GM18505 (cell line): ENCODE data around the gene CREBBP.
"Not testable (repeated sequence)": the region's sequence is repeated elsewhere in the genome, so short reads cannot be mapped to it uniquely, and the experiment has no call there.

ENCODE experiments used
- ATAC-seq: cut with Tn5 transposase; IDR thresholded peaks from one replicate; pipeline ENCODE4 v1.9.1; 2021; ENCODE audit not compliant: unreplicated experiment
- POLR2A ChIP-seq: IDR thresholded peaks from 4 replicates; pipeline ENCODE4 v1.6.1; 2011; ENCODE audit warnings: borderline replicate concordance; ENCODE audit not compliant: insufficient read depth, insufficient read length; ENCODE audit errors: extremely low read depth

The CREBBP gene

DNA sequence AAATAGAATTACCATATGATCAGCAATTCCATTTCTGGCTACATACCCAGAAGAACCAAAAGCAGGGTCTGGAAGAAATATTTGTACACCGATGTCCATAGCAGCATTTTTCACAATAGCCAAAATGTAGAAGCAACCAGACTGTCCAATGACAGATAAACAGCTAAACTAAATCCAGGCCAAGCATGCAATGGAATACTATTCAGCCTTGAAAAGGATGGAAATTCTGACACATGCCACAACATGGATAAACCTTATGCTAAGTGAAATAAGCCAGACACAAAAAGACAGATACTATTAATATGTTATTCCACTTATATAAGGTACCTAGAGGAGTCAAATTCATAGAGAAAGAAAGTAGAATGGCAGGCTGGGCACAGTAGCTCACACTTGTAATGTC lies 25.9 kb upstream of the CREBBP start:
- ATAC-seq = no peak
- no peak for TF ChIP-seq POLR2A

DNA sequence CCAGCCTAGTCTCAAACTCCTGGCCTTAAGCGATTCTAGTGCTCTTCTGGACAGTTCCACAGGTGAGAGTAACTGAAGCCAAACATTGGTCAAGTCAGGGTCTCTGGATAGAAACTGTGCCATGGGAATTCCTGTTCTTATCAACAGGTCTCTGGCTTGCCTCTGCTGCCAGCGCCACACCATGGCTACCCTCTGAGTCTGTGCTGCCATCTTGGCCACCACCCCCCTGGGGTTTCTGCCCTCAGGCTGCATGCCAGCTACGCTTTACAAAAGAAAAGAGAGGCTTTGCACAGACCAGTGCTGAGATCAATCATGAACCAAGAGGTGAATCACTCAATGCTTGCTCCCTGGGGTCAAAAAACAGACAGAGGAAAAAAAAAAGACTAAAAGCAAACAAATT lies 24.4 kb upstream of the CREBBP start:
- TF ChIP-seq POLR2A = no peak
- no peak for ATAC-seq

DNA sequence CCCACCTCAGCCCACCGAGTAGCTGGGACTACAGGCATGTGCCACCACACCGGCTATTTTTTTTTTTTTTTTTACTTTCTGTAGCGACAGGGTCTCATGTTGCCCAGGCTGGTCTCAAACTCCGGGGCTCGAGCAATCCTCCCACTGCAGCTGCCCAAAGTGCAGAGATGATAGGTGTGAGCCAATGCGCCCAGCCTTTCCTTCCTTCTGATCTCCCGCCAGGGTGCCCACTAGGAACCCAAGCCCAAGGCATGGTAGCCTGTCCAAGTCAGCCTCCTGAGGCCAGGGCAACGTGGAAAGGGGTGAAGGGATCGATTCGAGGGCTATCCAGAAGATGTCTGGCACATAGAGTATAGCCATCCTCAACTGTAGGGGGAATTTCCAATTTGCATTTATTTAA lies 9.6 kb upstream of the CREBBP start:
- no peak for ATAC-seq
- TF ChIP-seq POLR2A = no peak

DNA sequence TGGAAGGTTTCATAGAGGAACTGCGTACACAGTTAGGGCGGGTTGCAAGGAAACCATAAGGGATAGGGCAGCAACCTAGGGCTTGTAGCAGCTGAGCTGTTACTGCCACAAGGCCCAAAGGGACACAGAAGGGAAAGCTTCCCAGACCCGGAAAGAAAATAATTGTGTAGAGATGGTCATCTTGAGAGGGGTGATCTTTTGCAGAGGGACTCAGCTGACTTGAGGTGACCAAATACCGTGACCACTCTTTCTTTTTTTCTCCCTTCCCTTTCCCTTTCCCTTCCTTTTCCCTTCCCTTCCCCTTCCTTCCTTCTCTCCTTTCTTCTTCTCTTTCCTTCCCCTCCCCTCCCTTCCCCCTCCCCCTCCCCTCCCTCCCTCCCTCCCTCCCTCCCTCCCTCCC lies 8.5 kb upstream of the CREBBP start:
- no peak for ATAC-seq
- TF ChIP-seq POLR2A = no peak

DNA sequence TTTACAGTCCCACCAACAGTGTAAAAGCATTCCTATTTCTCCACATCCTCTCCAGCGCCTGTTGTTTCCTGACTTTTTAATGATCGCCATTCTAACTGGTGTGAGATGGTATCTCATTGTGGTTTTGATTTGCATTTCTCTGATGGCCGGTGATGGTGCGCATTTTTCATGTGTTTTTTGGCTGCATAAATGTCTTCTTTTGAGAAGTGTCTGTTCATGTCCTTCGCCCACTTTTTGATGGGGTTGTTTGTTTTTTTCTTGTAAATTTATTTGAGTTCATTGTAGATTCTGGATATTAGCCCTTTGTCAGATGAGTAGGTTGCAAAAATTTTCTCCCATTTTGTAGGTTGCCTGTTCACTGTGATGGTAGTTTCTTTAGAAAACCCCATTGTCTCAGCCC lies 5.5 kb upstream of the CREBBP start:
- ATAC-seq = not testable (repeated sequence)

DNA sequence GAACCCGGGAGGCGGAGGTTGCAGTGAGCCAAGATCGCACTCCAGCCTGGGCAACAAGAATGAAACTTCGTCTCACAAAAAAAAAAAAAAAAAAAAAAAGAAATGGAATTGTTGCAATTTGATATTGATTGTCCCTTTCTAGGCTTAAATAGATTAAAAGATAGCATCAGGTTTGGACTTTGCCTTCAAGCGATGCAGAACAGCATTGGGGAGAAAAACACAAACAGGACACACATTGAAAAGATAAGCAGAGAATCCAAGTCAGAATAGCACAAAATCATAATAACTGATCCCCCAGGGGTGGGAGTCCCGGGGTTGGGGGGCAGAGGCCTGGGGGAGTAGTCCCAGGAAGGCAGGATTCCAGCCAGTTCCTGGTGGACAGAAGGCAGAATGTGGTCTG lies 3.9 kb upstream of the CREBBP start:
- no peak for TF ChIP-seq POLR2A
- ATAC-seq = no peak

DNA sequence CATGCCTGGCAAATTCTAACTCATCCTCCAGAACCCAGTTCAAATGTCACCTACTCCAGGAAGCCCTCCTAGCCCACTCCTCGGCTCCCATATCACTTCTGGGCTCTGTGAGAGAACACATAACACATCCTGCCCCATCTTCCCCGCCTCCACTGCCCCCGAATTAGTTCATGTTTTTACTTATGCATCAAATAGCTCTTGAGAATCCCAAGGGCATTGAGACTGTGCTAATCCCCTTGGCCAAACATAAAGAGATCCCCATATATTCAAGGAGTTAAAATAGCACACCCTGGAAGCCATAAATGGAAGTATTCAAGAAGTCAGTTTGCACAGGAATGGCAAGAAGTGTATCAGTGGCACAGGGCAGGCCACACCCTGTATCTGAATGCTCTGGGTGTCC lies 2.0 kb upstream of the CREBBP start:
- no peak for ATAC-seq
- no peak for TF ChIP-seq POLR2A

DNA sequence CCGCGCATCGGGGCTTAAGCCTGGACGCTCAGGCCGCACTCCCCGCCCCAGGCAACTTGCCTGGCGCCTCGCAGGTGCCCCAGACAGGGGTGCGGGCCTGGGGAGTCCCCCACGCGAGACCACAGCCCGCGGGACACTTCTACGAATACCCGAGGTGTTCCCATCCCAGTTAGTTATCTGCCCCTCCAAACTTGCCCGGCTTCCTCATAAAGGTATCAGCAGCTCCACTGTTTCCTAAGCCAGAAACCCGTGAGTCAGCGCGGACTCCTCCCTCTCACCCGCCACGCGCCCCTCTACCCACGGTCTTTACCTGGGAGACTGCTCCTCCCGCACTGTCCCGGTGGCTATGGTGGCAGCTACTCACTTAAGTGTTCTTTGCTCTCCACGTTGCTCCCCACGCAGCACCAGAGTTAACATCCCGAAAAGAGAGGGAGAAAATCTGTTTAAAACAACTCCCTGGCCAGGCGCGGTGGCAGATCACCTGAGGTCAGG lies 1.0 kb upstream of the CREBBP start:
- TF ChIP-seq POLR2A = no peak
- ATAC-seq = no peak

DNA sequence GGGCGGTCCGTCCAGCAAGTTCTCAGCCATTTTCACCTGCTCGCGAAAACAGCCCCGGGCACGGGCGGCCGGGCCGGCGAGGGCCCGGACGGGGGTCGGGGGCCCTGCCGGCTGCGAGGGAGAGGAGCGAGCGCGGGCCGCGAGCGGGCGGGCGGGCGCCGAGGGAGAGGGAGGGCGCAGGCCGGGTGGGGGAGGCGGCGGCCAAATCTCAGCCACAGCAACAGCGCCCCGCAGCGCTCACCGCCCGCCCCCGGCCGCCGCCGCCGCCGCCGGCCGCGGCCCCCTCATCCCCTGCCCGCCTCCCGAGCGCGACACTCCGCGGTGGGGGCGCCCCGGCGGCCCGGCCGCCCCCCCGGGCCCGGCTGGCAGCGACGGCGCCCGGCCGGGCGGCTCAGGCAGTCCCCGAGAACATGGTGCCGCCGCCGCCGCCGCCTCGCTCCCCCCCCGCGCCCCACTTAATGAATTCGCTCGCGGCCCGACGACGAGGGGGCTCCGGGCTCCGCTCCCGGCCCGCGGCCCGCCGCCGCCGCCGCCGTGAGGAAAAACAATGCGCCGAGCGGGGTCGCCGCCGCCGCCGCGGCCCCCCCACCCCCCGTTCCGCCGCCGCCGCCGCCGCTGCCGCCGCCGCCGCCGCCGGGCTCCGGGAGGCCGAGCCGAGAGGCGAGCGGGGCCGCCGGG lies 487 bp downstream of the CREBBP start:
- no peak for TF ChIP-seq POLR2A
- ATAC-seq = peak; percentile 57

DNA sequence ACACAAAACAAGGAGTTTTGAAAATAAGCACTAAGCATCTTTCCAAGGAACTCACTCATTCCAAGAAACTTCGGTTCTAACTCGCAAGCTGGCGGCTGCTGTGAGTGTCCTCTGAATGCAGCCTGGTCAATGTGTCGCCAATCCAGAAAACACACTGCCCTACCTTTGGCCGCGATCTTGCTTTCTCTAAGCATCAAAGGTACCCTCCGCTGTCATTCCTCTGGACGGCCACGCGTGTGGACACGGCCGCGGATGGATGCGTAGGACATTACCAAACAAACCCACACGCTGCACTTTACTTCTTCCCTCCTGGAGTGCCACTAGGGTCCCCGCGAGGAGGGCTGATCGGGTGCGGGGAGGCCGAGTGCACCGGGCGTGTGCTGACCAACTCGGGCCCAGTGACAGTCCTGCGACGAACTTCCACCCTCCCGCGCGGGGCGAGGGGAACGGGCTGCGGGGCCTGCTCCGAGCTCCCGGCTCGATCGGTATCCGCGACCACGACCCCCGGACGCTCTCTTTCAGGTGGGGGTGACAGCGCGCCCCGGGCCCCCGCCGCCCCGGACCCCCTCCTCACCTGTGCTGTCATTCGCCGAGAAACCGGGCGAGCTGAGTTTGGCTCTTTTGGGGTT lies 1.1 kb downstream of the CREBBP start:
- ATAC-seq = peak; percentile 6

DNA sequence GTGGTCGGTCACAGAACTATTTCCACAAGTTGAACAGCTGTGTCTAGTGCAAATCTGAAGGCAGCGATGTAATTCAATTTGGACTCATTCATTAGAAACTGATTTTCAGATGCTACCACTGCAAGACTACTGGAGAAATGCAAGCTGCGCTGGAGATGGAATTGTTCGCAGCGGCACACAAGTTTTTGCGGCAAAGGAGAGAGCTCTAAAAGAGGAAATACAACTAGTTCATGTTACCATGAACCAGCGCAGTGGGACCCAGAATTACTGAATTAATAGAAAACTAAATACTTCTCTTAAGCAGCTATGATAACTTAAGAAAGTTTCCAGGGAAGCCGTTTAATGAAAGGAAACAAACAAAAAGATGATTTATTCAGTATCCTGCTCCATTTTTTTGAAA lies 1.9 kb downstream of the CREBBP start:
- TF ChIP-seq POLR2A = no peak
- ATAC-seq = no peak

More for the DNA sequence above, 1.1 kb downstream of the CREBBP start:
- no peak for TF ChIP-seq POLR2A

DNA sequence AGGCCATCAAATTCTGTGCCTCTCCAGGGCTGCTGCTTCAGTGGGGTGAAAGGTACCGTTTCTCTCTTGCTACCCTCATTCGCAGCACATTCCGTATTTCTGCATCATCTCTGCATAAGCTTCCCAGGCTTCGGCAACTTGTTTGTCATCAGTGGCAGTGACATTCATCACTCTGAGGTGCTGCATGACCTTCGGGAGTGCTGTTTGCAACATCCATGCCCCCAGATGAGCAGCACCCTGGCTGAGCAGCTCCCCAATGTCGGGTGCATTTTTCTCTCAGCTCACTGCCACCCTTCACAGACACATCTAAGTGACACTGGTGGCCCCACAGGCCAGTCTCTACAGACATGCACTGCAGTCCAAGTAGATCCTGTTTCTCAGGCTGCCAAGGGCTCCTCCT lies 3.8 kb downstream of the CREBBP start:
- TF ChIP-seq POLR2A = no peak
- no peak for ATAC-seq

DNA sequence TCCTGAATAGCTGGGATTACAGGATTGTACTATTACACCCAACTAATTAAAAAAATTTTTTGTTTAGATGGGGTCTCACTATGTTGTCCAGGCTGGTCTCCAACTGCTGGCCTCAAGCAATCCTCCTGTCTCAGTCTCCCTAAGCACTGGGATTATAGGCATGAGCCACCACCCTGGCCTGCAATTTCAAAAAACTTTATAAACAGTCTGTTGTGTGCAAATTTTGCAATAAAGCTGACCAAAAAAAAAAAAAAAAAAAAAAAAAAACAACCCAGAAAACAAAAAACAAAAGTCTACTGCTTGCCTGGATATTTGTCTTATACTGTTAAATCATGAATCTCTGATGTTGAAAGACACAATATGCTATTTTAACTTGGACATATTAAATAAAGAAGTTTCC lies 4.4 kb downstream of the CREBBP start:
- no peak for TF ChIP-seq POLR2A
- no peak for ATAC-seq
